K562 (cell line): ENCODE data around the gene ITPR1. TPM values are rescaled to one million over a fixed set of nuclear protein-coding genes. Genes with fewer than 3 reads are reported as not detected.

ENCODE experiments used
- CBX8 ChIP-seq: fragments of 200-600 bp; sonication (generic); IDR thresholded peaks from 2 replicates; pipeline ENCODE4 v1.6.1; 2012; ENCODE audit warnings: borderline replicate concordance, mixed run types, low read depth, mild to moderate bottlenecking, moderate library complexity, mixed read lengths, low read length, control low read depth, inconsistent platforms; ENCODE audit not compliant: poor library complexity, severe bottlenecking; ENCODE audit errors: extremely low read depth
- CHD4 ChIP-seq: fragments of 200-600 bp; sonication (generic); IDR thresholded peaks from 3 replicates; pipeline ENCODE4 v1.6.1; 2012; ENCODE audit warnings: low read depth, mild to moderate bottlenecking, mixed read lengths, low read length, inconsistent platforms; ENCODE audit not compliant: insufficient read depth, insufficient replicate concordance, poor library complexity, severe bottlenecking
- DNMT1 ChIP-seq: fragments of 450-650 bp; IDR thresholded peaks from 2 replicates; pipeline ENCODE4 v1.6.1; 2016; ENCODE audit warnings: antibody characterized with exemption, mild to moderate bottlenecking
- DPF2 ChIP-seq: fragments of 450-650 bp; IDR thresholded peaks from 2 replicates; pipeline ENCODE4 v1.6.1; 2016
- HDAC6 ChIP-seq: IDR thresholded peaks from 2 replicates; pipeline ENCODE4 v1.6.1; 2012; ENCODE audit warnings: low read depth, mild to moderate bottlenecking, control low read depth, inconsistent platforms, low read length, moderate library complexity
- HLTF ChIP-seq: fragments of 450-650 bp; IDR thresholded peaks from 2 replicates; pipeline ENCODE4 v1.6.1; 2016
- IRF2 ChIP-seq: sonication (generic); formaldehyde crosslinking; IDR thresholded peaks from 2 replicates; pipeline ENCODE4 v1.8.1; 2022; ENCODE audit warnings: mild to moderate bottlenecking, missing genetic modification reagents
- KAT8 ChIP-seq: fragments of 450-650 bp; IDR thresholded peaks from 2 replicates; pipeline ENCODE4 v1.6.1; 2016; ENCODE audit warnings: low read depth, mild to moderate bottlenecking
- KLF6 ChIP-seq: fragments of 250-450 bp; sonication (Bioruptor Pico); IDR thresholded peaks from 2 replicates; pipeline ENCODE4 v1.4.0; 2020; ENCODE audit warnings: mild to moderate bottlenecking, moderate library complexity, borderline replicate concordance
- SMARCA4 ChIP-seq: fragments of 450-650 bp; IDR thresholded peaks from 2 replicates; pipeline ENCODE4 v1.6.1; 2016
- ZFP30 ChIP-seq: fragments of 250-450 bp; sonication (Bioruptor Pico); IDR thresholded peaks from 2 replicates; pipeline ENCODE4 v1.8.0; 2022; ENCODE audit warnings: moderate library complexity, mild to moderate bottlenecking, inconsistent platforms, borderline replicate concordance
- ZNF77 ChIP-seq: fragments of 250-450 bp; sonication (Bioruptor Pico); IDR thresholded peaks from 2 replicates; pipeline ENCODE4 v1.5.0; 2020
- polyA plus RNA-seq, 8 experiments: library from polyadenylated mRNA; depleted of rRNA in 4 of 8; stranded (reverse) in 5 of 8; unstranded in 3 of 8; fragments of >200 nt; fragmentation: Nextera tagmentation in 2 of 8; fragmentation: Illumina TruSeq in 1 of 8; extraction: Ambion mirVana in 2 of 8; extraction: Trizol in 1 of 8; gene quantifications; 2 replicates each; pipeline versions ENCODE4 v1.2.1 to v1.2.3, GENCODE V29; 2011 to 2014; ENCODE audit warnings: inconsistent platforms in 1 of 8, missing spikeins in 1 of 8
- total RNA-seq, 7 experiments: library from RNA; depleted of rRNA in 6 of 7; stranded (reverse); fragments of >200 nt in 6 of 7; fragmentation: Illumina TruSeq in 2 of 7; extraction: Trizol in 2 of 7; gene quantifications; 2 replicates each; pipeline versions ENCODE4 v1.2.1 to v1.2.3, GENCODE V29; 2011 to 2021; ENCODE audit warnings: low replicate concordance in 1 of 7
- TF ChIP-seq, protein P1 (sequence below): sonication (generic); formaldehyde crosslinking; IDR thresholded peaks from 2 replicates; pipeline ENCODE4 v1.8.0; 2022; ENCODE audit warnings: missing genetic modification reagents, mild to moderate bottlenecking, borderline replicate concordance
- TF ChIP-seq, protein P2 (sequence below), 2 experiments: fragments of 250-450 bp in 1 of 2; fragments of 450-650 bp in 1 of 2; sonication (Bioruptor Pico) in 1 of 2; IDR thresholded peaks; 2 replicates each; pipeline versions ENCODE4 v1.6.1 to v1.8.0; 2016 to 2021; ENCODE audit warnings: mild to moderate bottlenecking in 2 of 2, moderate library complexity in 2 of 2, missing compliant biosample characterization in 1 of 2, missing genetic modification characterization in 1 of 2

The ITPR1 gene
- total and polyA plus RNA-seq, 9 of the 15 experiments (the other 6 are each of a cell fraction or from before 2014, with no cell fraction given) = 22.4 to 40.0 (median 27.4) TPM

DNA sequence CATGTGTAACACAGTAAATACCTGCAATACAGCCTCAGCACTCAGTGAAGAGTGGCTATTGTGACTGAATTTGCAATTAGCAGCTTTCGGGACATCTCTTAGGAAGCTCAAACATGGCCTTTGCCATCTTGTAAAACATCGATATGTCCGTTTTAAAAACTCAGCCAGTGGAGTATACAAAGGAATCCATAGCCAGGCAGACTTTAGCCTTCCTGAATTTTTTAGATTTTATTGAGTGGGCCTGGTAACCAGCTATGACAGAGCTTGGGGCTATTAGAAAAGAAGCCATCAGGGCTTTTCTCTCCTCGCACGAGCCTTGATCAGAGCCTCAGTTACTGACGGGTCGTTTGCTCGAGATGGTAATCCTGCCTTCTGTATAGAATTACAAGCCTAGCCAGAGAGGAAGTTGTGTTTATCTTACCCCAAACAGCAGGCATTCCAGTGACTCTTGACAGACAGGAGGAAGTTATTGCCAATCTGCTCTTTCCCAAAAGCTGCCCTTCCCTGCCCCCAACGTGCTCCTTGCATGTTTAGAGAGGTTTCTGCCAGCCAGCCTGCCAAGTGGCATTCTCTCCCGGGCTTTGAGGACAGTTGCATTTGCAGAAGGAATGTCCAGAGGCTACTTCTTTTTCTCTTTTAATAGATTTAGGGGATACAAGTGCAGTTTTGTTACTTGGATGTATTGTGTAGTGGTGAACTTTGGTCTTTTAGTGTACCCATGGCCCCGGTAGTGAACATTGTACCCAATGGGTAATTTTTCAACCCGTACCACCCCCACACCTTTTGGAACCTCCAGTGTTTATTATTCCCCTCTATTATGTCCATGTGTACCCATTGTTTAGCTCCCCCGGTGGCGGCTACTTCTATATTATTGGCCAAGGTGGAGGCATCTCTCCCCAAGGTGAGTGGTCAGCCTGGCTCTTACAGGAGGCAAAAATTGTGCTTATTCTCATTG, 40.6 kb downstream of the ITPR1 start (continued):
- TF ChIP-seq, protein P1, sequence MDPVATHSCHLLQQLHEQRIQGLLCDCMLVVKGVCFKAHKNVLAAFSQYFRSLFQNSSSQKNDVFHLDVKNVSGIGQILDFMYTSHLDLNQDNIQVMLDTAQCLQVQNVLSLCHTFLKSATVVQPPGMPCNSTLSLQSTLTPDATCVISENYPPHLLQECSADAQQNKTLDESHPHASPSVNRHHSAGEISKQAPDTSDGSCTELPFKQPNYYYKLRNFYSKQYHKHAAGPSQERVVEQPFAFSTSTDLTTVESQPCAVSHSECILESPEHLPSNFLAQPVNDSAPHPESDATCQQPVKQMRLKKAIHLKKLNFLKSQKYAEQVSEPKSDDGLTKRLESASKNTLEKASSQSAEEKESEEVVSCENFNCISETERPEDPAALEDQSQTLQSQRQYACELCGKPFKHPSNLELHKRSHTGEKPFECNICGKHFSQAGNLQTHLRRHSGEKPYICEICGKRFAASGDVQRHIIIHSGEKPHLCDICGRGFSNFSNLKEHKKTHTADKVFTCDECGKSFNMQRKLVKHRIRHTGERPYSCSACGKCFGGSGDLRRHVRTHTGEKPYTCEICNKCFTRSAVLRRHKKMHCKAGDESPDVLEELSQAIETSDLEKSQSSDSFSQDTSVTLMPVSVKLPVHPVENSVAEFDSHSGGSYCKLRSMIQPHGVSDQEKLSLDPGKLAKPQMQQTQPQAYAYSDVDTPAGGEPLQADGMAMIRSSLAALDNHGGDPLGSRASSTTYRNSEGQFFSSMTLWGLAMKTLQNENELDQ (CRISPR knock-in tag) = no peak
- TF ChIP-seq KAT8 (no peak), HDAC6 (no peak), ZNF77 (CRISPR knock-in tag) (no peak), IRF2 (no peak), HLTF (no peak), DPF2 (peak; percentile 99), ZFP30 (CRISPR knock-in tag) (no peak), DNMT1 (no peak), SMARCA4 (peak; percentile 99), CHD4 (no peak), CBX8 (no peak), KLF6 (CRISPR knock-in tag) (0 out of 2 replicates have a peak, but pooled peaks have one; percentile 17)
- TF ChIP-seq, protein P2, sequence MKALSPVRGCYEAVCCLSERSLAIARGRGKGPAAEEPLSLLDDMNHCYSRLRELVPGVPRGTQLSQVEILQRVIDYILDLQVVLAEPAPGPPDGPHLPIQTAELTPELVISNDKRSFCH (CRISPR knock-in tag; IDR thresholded peaks at IDR 0.05) = no peak
- TF ChIP-seq, protein P2 (tag; IDR thresholded peaks at IDR 0.05) = peak; percentile 57
